Caco-2 (cell line): ENCODE results near the gene EFHC2. TPM values are rescaled to one million over a fixed set of nuclear protein-coding genes. Genes with fewer than 3 reads are reported as not detected.

ENCODE experiments used
- BruUV-seq: library from RNA; stranded (reverse); fragments of 400-500 nt; replicated peaks from 2 replicates; lab custom pipeline; 2021; lab: Mats Ljungman, UMichigan
- CTCF ChIA-PET: fragments of 300-600 bp; sonication (Branson Sonifier 250); formaldehyde crosslinking; loops from one replicate; lab custom pipeline; 2022; ENCODE audit warnings: antibody characterized with exemption; lab: Charles Lee
- POLR2A ChIA-PET: fragments of 300-600 bp; sonication (Branson Sonifier 250); formaldehyde crosslinking; loops from one replicate; lab custom pipeline; 2022; ENCODE audit warnings: antibody characterized with exemption; lab: Charles Lee
- DNase-seq, 2 experiments: peaks; one replicate each; pipeline versions ENCODE4 v3.0.0 to v3.0.0-alpha.2; 2020 to 2022
- H3K27me3 ChIP-seq: replicated peaks from 2 replicates; pipeline ENCODE4 v1.6.0; 2011; ENCODE audit warnings: low read length; ENCODE audit not compliant: control insufficient read depth, insufficient read depth
- H3K36me3 ChIP-seq: 2 replicates; pipeline ENCODE4 v1.5.1; 2011; ENCODE audit warnings: low read length; ENCODE audit not compliant: control insufficient read depth, insufficient read depth
- H3K4me1 ChIP-seq: fragments of 250-450 bp; sonication (Bioruptor Pico); 2 replicates; pipeline ENCODE4 v1.5.1; 2020; ENCODE audit warnings: mild to moderate bottlenecking
- H3K4me3 ChIP-seq: 2 replicates; pipeline ENCODE4 v1.5.1; 2011; ENCODE audit warnings: low read depth, mild to moderate bottlenecking, control low read depth, low read length
- H3K9me3 ChIP-seq: fragments of 250-450 bp; sonication (Bioruptor Pico); 2 replicates; pipeline ENCODE4 v1.5.1; 2020; ENCODE audit warnings: mild to moderate bottlenecking, moderate library complexity
- H3K27ac Mint-ChIP-seq: one replicate; pipeline ENCODE4 v1.8.0; 2022; ENCODE audit warnings: mixed read lengths; ENCODE audit not compliant: unreplicated experiment
- H3K27me3 Mint-ChIP-seq: one replicate; pipeline ENCODE4 v1.8.0; 2022; ENCODE audit warnings: mixed read lengths; ENCODE audit not compliant: insufficient read depth, unreplicated experiment
- H3K36me3 Mint-ChIP-seq: one replicate; pipeline ENCODE4 v1.8.0; 2022; ENCODE audit warnings: mild to moderate bottlenecking, mixed read lengths; ENCODE audit not compliant: insufficient read depth, unreplicated experiment
- H3K4me1 Mint-ChIP-seq: one replicate; pipeline ENCODE4 v1.8.0; 2022; ENCODE audit warnings: low read depth, mixed read lengths; ENCODE audit not compliant: unreplicated experiment
- H3K4me3 Mint-ChIP-seq: one replicate; pipeline ENCODE4 v1.8.0; 2022; ENCODE audit warnings: mild to moderate bottlenecking, moderate library complexity, mixed read lengths; ENCODE audit not compliant: unreplicated experiment
- H3K9me3 Mint-ChIP-seq: one replicate; pipeline ENCODE4 v1.8.0; 2022; ENCODE audit warnings: mixed read lengths; ENCODE audit not compliant: unreplicated experiment
- intact Hi-C: fragments of 100-400 bp; cut with micrococcal nuclease; formaldehyde crosslinking; loops from one replicate; pipeline ENCODE4 v1.10.0; 2022; ENCODE audit not compliant: unreplicated experiment
- total RNA-seq: library from RNA; stranded (reverse); gene quantifications from 2 replicates; pipeline ENCODE4 v1.2.3, GENCODE V29; 2022
- TF ChIP-seq, protein P1 (sequence below), 2 experiments: fragments of 200-600 bp in 1 of 2; IDR thresholded peaks; 1 replicate in 1 of 2; 2 replicates in 1 of 2; pipeline versions ENCODE4 v1.5.1 to v1.8.0; 2011 to 2022; ENCODE audit warnings: antibody characterized with exemption in 1 of 2, control low read depth in 1 of 2, inconsistent platforms in 1 of 2, low read depth in 1 of 2, low read length in 1 of 2, mild to moderate bottlenecking in 1 of 2, moderate library complexity in 1 of 2; ENCODE audit not compliant: insufficient read depth in 1 of 2, severe bottlenecking in 1 of 2, unreplicated experiment in 1 of 2

The EFHC2 gene
- total RNA-seq, 1 experiment from 2014 or later: not detected

GRCh38 chrX:44162964-44163475 lies 180.5 kb downstream of the EFHC2 start:
- Histone ChIP-seq H3K27me3 (no peaks in the 10 kb centered on the region), H3K9me3 (no peaks in the 10 kb centered on the region), H3K4me1 (no peaks in the 10 kb centered on the region), H3K36me3 (no peaks in the 10 kb centered on the region), H3K4me3 (no peak overlapping the region)
- TF ChIP-seq, protein P1, sequence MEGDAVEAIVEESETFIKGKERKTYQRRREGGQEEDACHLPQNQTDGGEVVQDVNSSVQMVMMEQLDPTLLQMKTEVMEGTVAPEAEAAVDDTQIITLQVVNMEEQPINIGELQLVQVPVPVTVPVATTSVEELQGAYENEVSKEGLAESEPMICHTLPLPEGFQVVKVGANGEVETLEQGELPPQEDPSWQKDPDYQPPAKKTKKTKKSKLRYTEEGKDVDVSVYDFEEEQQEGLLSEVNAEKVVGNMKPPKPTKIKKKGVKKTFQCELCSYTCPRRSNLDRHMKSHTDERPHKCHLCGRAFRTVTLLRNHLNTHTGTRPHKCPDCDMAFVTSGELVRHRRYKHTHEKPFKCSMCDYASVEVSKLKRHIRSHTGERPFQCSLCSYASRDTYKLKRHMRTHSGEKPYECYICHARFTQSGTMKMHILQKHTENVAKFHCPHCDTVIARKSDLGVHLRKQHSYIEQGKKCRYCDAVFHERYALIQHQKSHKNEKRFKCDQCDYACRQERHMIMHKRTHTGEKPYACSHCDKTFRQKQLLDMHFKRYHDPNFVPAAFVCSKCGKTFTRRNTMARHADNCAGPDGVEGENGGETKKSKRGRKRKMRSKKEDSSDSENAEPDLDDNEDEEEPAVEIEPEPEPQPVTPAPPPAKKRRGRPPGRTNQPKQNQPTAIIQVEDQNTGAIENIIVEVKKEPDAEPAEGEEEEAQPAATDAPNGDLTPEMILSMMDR (IDR thresholded peaks at IDR 0.05; ENCODE audit: insufficient read depth in 1 of 2, low read depth in 1 of 2, low read length in 1 of 2, severe bottlenecking in 1 of 2, unreplicated experiment in 1 of 2): no peak
- Mint-ChIP-seq H3K27ac (no peak overlapping the region), H3K27me3 (no peaks in the 10 kb centered on the region), H3K36me3 (no peaks in the 10 kb centered on the region), H3K4me1 (no peaks in the 10 kb centered on the region), H3K9me3 (no peaks in the 10 kb centered on the region), H3K4me3 (no peak overlapping the region)
- ChIA-PET CTCF (no interaction called here), POLR2A (no interaction called here)
- BruUV-seq: no TSS peak
- DNase-seq: no peak
- intact Hi-C loops: no loop called here

- no peak for DNase-seq
- ChIA-PET POLR2A (no interaction called here), CTCF (no interaction called here)
- Mint-ChIP-seq H3K27me3 (peaks cover 3% of the 10 kb centered on the region), H3K36me3 (no peaks in the 10 kb centered on the region), H3K4me1 (no peaks in the 10 kb centered on the region), H3K9me3 (no peaks in the 10 kb centered on the region), H3K27ac (no peak overlapping the region), H3K4me3 (no peak overlapping the region)
- Histone ChIP-seq H3K36me3 (no peaks in the 10 kb centered on the region), H3K4me1 (no peaks in the 10 kb centered on the region), H3K27me3 (no peaks in the 10 kb centered on the region), H3K4me3 (no peak overlapping the region), H3K9me3 (no peaks in the 10 kb centered on the region)
- TF ChIP-seq, protein P1 (IDR thresholded peaks at IDR 0.05; ENCODE audit: insufficient read depth in 1 of 2, low read depth in 1 of 2, low read length in 1 of 2, severe bottlenecking in 1 of 2, unreplicated experiment in 1 of 2): no peak
- no TSS peak for BruUV-seq
- intact Hi-C loops: no loop called here
Measured at GRCh38 chrX:44157858-44158257, 185.6 kb downstream of the EFHC2 start.

DNA sequence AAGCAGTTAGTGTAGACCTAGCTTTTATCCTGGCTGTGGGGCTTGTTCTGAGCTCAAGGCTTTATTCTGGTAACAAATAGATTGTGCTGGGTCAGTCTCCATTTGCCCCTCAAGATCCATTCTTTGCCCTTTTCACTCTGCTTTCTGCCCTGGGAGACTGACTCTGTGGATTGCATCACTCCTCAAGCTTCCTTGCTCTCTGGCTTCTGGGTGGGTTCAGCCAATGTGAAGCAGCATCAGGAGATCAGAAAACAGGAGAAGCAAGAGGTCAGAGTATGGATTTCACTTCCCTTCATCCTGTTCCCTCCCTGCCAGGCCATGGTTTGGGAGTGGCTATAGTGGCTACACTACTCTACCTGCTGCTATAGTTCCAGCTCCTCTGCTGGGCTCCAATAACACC lies 186.2 kb downstream of the EFHC2 start:
- intact Hi-C loops: no loop called here
- H3K4me3 ChIP-seq: no peak overlapping the region
- POLR2A ChIA-PET: no interaction called here
- TF ChIP-seq, protein P1 (IDR thresholded peaks at IDR 0.05; ENCODE audit: insufficient read depth in 1 of 2, low read depth in 1 of 2, low read length in 1 of 2, severe bottlenecking in 1 of 2, unreplicated experiment in 1 of 2): no peak
- Mint-ChIP-seq H3K36me3 (no peaks in the 10 kb centered on the region), H3K27ac (no peak overlapping the region), H3K9me3 (no peaks in the 10 kb centered on the region), H3K4me3 (no peak overlapping the region), H3K4me1 (no peaks in the 10 kb centered on the region), H3K27me3 (peaks cover 3% of the 10 kb centered on the region)
- no peaks in the 10 kb centered on the region for H3K9me3 ChIP-seq
- no peaks in the 10 kb centered on the region for H3K36me3 ChIP-seq
- no TSS peak for BruUV-seq
- H3K4me1 ChIP-seq: no peaks in the 10 kb centered on the region
- DNase-seq: no peak
- no peaks in the 10 kb centered on the region for H3K27me3 ChIP-seq
- CTCF ChIA-PET: no interaction called here
